ENCODE data around the gene CHIC2. TPM values are rescaled to one million over a fixed set of nuclear protein-coding genes. Genes with fewer than 3 reads are reported as not detected.

CHIC2 gene
- total RNA-seq, 2 donors from 2014 or later = 13.5 to 26.2 TPM

GRCh38 chr4:54041933-54042332 is 22.5 kb downstream of the CHIC2 start:
- intact Hi-C loops (cut with DNase I) = no loop called here
- Histone ChIP-seq H3K36me3 (no peaks in the 10 kb centered on the region), H3K4me1 (no peaks in the 10 kb centered on the region), H3K9ac (ENCODE audit: low read depth in 2 of 2, low read length in 2 of 2) (no peak overlapping the region), H3K4me3 (no peak overlapping the region), H3K27me3 (no peaks in the 10 kb centered on the region), H3K27ac (no peak overlapping the region), H3K9me3 (no peaks in the 10 kb centered on the region)
- DNase-seq = no peak
- no peak for TF ChIP-seq CTCF (IDR thresholded peaks at IDR 0.05)

- no peak overlapping the region for H3K27ac ChIP-seq
- TF ChIP-seq CTCF (IDR thresholded peaks at IDR 0.05) = no peak
- no peaks in the 10 kb centered on the region for H3K9me3 ChIP-seq
- no peak for DNase-seq
- H3K9ac ChIP-seq (ENCODE audit: low read depth in 2 of 2, low read length in 2 of 2) = no peak overlapping the region
- no peaks in the 10 kb centered on the region for H3K27me3 ChIP-seq
- no peaks in the 10 kb centered on the region for H3K36me3 ChIP-seq
- no peaks in the 10 kb centered on the region for H3K4me1 ChIP-seq
- H3K4me3 ChIP-seq = no peak overlapping the region
- intact Hi-C loops (cut with DNase I) = no loop called here
Observed at GRCh38 chr4:54041100-54041499, 23.3 kb downstream of the CHIC2 start.

GRCh38 chr4:54038056-54038455 is 26.3 kb downstream of the CHIC2 start:
- TF ChIP-seq CTCF (IDR thresholded peaks at IDR 0.05) = no peak
- H3K9ac ChIP-seq (ENCODE audit: low read depth in 2 of 2, low read length in 2 of 2) = no peak overlapping the region
- no peaks in the 10 kb centered on the region for H3K4me1 ChIP-seq
- intact Hi-C loops (cut with DNase I) = no loop called here
- no peaks in the 10 kb centered on the region for H3K36me3 ChIP-seq
- no peak overlapping the region for H3K27ac ChIP-seq
- H3K27me3 ChIP-seq = no peaks in the 10 kb centered on the region
- no peaks in the 10 kb centered on the region for H3K9me3 ChIP-seq
- DNase-seq = no peak
- H3K4me3 ChIP-seq = no peak overlapping the region

- no peaks in the 10 kb centered on the region for H3K27me3 ChIP-seq
- H3K4me1 ChIP-seq = no peaks in the 10 kb centered on the region
- no peak for TF ChIP-seq CTCF (IDR thresholded peaks at IDR 0.05)
- H3K36me3 ChIP-seq = no peaks in the 10 kb centered on the region
- no peak overlapping the region for H3K4me3 ChIP-seq
- H3K9ac ChIP-seq (ENCODE audit: low read depth in 2 of 2, low read length in 2 of 2) = no peak overlapping the region
- no peak for DNase-seq
- no peaks in the 10 kb centered on the region for H3K9me3 ChIP-seq
- no peak overlapping the region for H3K27ac ChIP-seq
- intact Hi-C loops (cut with DNase I) = no loop called here
Observed at GRCh38 chr4:54036184-54036583, 28.2 kb downstream of the CHIC2 start.

- no peak overlapping the region for H3K9ac ChIP-seq (ENCODE audit: low read depth in 2 of 2, low read length in 2 of 2)
- H3K36me3 ChIP-seq = no peaks in the 10 kb centered on the region
- H3K4me1 ChIP-seq = no peaks in the 10 kb centered on the region
- H3K4me3 ChIP-seq = no peak overlapping the region
- H3K9me3 ChIP-seq = no peaks in the 10 kb centered on the region
- H3K27me3 ChIP-seq = no peaks in the 10 kb centered on the region
- intact Hi-C loops (cut with DNase I) = no loop called here
- DNase-seq = no peak
- no peak overlapping the region for H3K27ac ChIP-seq
- no peak for TF ChIP-seq CTCF (IDR thresholded peaks at IDR 0.05)
Observed at GRCh38 chr4:54032558-54033135, 31.8 kb downstream of the CHIC2 start.
